ENCODE data around the gene SPATA6L. TPM values are rescaled to one million over a fixed set of nuclear protein-coding genes. Genes with fewer than 3 reads are reported as not detected.

Gene SPATA6L
- total and polyA plus RNA-seq, 8 donors: 3.2 to 10.1 (median 8.4) TPM

DNA sequence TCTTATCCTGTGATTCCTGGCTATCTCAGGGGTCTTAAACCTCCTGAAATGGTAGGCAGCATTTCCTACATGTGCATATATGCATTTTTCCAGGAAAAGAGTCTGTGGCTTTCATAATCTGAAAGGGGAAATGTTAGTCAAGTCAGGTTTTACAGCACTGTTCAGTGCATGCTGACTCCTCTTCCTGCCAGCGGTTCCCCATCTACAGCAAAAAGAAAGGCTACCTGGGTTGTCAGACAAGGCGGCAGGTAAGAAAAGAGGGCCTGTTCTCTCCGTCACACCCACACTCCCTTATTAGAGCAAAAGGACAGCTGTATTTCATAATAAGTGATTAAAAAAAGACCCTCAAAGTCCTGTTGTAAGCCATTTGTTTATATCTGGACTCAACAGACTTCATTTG lies 4.3 kb upstream of the SPATA6L start:
- H3K4me1 ChIP-seq: peaks cover 5 to 11% of the 10 kb centered on the region in 2 donors
- no peak for ATAC-seq
- intact Hi-C loops (cut with DNase I): no loop called here

DNA sequence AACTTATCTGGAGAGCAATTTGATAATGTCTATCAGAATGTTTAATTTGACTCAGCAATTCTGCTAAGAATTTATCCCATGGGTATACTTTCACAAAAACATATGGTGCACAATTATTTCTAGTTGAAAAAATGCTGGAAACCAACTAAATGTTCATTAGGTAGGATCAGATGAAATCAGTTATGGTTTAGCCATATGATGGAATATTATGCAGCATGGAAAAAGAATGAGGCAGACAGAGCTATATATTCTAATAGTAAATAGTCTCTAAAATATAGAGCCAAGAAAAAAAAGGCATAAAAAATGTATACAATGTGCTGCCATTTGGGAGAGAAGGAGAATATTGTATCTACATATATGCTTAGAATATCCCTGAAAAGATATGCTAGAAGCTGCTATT lies 3.6 kb upstream of the SPATA6L start:
- DNase-seq (no peak), ATAC-seq (no peak)
- intact Hi-C loops (cut with DNase I): no loop called here
- no peak for TF ChIP-seq CTCF (IDR thresholded peaks at IDR 0.05)
- H3K9me3 ChIP-seq: no peaks in the 10 kb centered on the region
- H3K27ac ChIP-seq: no peak overlapping the region
- H3K36me3 ChIP-seq: no peaks in the 10 kb centered on the region
- no peak overlapping the region for H3K4me3 ChIP-seq
- H3K27me3 ChIP-seq: peaks cover 0 to 4% of the 10 kb centered on the region in 2 donors
- H3K4me1 ChIP-seq: peaks cover 3 to 18% of the 10 kb centered on the region in 2 donors

More for the DNA sequence above, 4.3 kb upstream of the SPATA6L start:
- Histone ChIP-seq H3K4me3 (no peak overlapping the region), H3K36me3 (no peaks in the 10 kb centered on the region), H3K27me3 (peaks cover 0 to 4% of the 10 kb centered on the region in 2 donors), H3K9me3 (no peaks in the 10 kb centered on the region), H3K27ac (no peak overlapping the region)
- no peak for TF ChIP-seq CTCF (IDR thresholded peaks at IDR 0.05)
- DNase-seq: no peak

- DNase-seq (no peak), ATAC-seq (no peak)
- Histone ChIP-seq H3K27me3 (peaks cover 0 to 4% of the 10 kb centered on the region in 2 donors), H3K36me3 (no peaks in the 10 kb centered on the region), H3K27ac (no peak overlapping the region), H3K4me3 (no peak overlapping the region), H3K4me1 (peaks cover 6 to 30% of the 10 kb centered on the region in 2 donors), H3K9me3 (no peaks in the 10 kb centered on the region)
- TF ChIP-seq CTCF (IDR thresholded peaks at IDR 0.05): no peak
- intact Hi-C loops (cut with DNase I): no loop called here
Observed at GRCh38 chr9:4668604-4669003, 2.3 kb upstream of the SPATA6L start.

- Histone ChIP-seq H3K27me3 (peaks cover 0 to 4% of the 10 kb centered on the region in 2 donors), H3K4me1 (peaks cover 9 to 40% of the 10 kb centered on the region in 2 donors), H3K9me3 (no peaks in the 10 kb centered on the region), H3K27ac (no peak overlapping the region), H3K36me3 (no peaks in the 10 kb centered on the region), H3K4me3 (no peak overlapping the region)
- intact Hi-C loops (cut with DNase I): no loop called here
- DNase-seq (no peak), ATAC-seq (no peak)
- no peak for TF ChIP-seq CTCF (IDR thresholded peaks at IDR 0.05)
Observed at GRCh38 chr9:4667681-4668080, 1.4 kb upstream of the SPATA6L start.

DNA sequence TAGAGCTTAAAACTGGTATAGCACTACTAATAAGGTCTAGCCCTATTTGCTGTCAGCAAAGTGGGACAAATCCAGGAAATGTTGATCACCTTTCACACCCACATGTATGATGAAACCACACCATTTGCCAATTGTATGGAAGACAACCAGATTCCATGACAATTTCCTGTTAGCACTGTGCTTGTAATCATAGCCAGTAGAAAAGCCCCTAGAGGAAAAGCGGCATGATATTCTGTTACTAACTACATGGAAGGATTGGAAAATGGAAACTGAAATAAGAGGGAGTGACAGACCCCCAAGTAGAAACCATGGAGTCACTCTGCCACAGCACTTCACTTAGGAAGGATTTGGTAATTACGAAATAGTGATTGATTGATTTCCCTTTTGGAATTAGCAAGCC lies 923 bp downstream of the SPATA6L start:
- no peaks in the 10 kb centered on the region for H3K9me3 ChIP-seq
- no peak for DNase-seq
- peak; percentile 5 for ATAC-seq
- peak overlapping the region; percentile 68 to 87 for H3K27ac ChIP-seq
- TF ChIP-seq CTCF (IDR thresholded peaks at IDR 0.05): no peak
- intact Hi-C loops (cut with DNase I): no loop called here
- peak overlapping the region; percentile 27 to 46 for H3K4me3 ChIP-seq
- no peaks in the 10 kb centered on the region for H3K36me3 ChIP-seq
- H3K4me1 ChIP-seq: peaks cover 13 to 54% of the 10 kb centered on the region in 2 donors
- peaks cover 0 to 4% of the 10 kb centered on the region in 2 donors for H3K27me3 ChIP-seq
